ENCODE results near the gene OR2T34. TPM values are rescaled to one million over a fixed set of nuclear protein-coding genes. Genes with fewer than 3 reads are reported as not detected.

OR2T34 gene
- total RNA-seq, 4 donors from 2014 or later, result not detected

DNA sequence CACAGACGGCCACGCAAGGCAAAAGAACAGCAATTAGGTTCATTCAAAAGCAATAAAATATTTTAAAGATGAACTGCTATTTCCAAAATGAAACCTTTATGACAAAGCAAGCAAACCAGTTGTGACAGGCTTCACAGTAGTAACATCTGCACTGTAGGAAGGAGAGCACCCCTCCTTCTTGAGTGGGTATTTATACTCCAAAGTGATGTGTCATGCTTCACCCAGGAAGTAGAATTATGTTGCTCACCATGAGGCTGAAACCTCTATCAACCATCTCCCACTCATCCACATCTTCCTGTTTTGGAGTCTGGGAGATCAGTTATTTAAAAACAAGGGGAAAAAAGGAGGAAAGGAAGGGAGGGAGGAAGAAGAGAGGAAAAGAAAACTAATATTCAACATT is 22.1 kb upstream of the OR2T34 start:
- Histone ChIP-seq H3K4me1 (no peaks in the 10 kb centered on the region), H3K27ac (no peak overlapping the region), H3K4me3 (no peak overlapping the region), H3K36me3 (no peaks in the 10 kb centered on the region), H3K27me3 (no peaks in the 10 kb centered on the region), H3K9me3 (no peaks in the 10 kb centered on the region)
- DNase-seq, result no peak
- no peak for TF ChIP-seq CTCF (IDR thresholded peaks at IDR 0.05)
- TF ChIP-seq POLR2A (IDR thresholded peaks at IDR 0.05), result no peak
- intact Hi-C loops (cut with DNase I; ENCODE audit: low total_unique reads), result no loop called here

DNA sequence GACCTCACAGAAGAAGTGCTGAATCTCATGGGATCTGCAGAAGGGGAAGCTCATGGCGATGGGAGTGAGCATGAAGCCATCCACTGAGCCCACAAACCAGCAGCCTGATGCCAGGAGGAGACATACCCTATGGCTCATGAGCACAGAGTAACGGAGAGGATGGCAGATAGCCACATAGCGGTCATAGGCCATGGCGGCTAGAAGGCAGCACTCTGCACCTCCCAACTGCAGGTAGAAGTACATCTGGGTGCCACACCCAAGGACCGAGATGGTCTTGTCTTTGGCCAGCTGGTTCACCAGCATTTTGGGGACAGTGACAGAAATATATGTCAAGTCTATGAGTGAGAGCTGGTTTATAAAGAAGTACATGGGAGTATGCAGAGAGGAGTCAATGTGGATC is 18.7 kb upstream of the OR2T34 start:
- intact Hi-C loops (cut with DNase I; ENCODE audit: low total_unique reads), result no loop called here
- H3K27ac ChIP-seq, result no peak overlapping the region
- H3K36me3 ChIP-seq, result no peaks in the 10 kb centered on the region
- no peaks in the 10 kb centered on the region for H3K27me3 ChIP-seq
- H3K4me3 ChIP-seq, result no peak overlapping the region
- H3K4me1 ChIP-seq, result no peaks in the 10 kb centered on the region
- no peak for DNase-seq
- no peaks in the 10 kb centered on the region for H3K9me3 ChIP-seq
- no peak for TF ChIP-seq POLR2A (IDR thresholded peaks at IDR 0.05)

- Histone ChIP-seq H3K4me1 (no peaks in the 10 kb centered on the region), H3K27ac (no peak overlapping the region), H3K4me3 (no peak overlapping the region), H3K27me3 (no peaks in the 10 kb centered on the region), H3K9me3 (no peaks in the 10 kb centered on the region), H3K36me3 (no peaks in the 10 kb centered on the region)
- TF ChIP-seq POLR2A (IDR thresholded peaks at IDR 0.05) (no peak), CTCF (IDR thresholded peaks at IDR 0.05) (no peak)
- DNase-seq, result no peak
- intact Hi-C loops (cut with DNase I; ENCODE audit: low total_unique reads), result no loop called here
These were observed 18.1 kb upstream of the OR2T34 start for GRCh38 chr1:248592655-248593054.

- Histone ChIP-seq H3K36me3 (no peaks in the 10 kb centered on the region), H3K9me3 (no peaks in the 10 kb centered on the region), H3K27me3 (no peaks in the 10 kb centered on the region), H3K4me1 (no peaks in the 10 kb centered on the region), H3K4me3 (no peak overlapping the region), H3K27ac (no peak overlapping the region)
- no peak for TF ChIP-seq CTCF (IDR thresholded peaks at IDR 0.05)
- TF ChIP-seq POLR2A (IDR thresholded peaks at IDR 0.05), result no peak
- no peak for DNase-seq
- intact Hi-C loops (cut with DNase I; ENCODE audit: low total_unique reads), result no loop called here
These were observed 15.5 kb upstream of the OR2T34 start for GRCh38 chr1:248590055-248590454.

GRCh38 chr1:248589334-248589733 is 14.8 kb upstream of the OR2T34 start:
- Histone ChIP-seq H3K4me1 (no peaks in the 10 kb centered on the region), H3K27me3 (no peaks in the 10 kb centered on the region), H3K9me3 (no peaks in the 10 kb centered on the region), H3K36me3 (no peaks in the 10 kb centered on the region), H3K4me3 (no peak overlapping the region), H3K27ac (no peak overlapping the region)
- intact Hi-C loops (cut with DNase I; ENCODE audit: low total_unique reads), result no loop called here
- TF ChIP-seq CTCF (IDR thresholded peaks at IDR 0.05), result no peak
- TF ChIP-seq POLR2A (IDR thresholded peaks at IDR 0.05), result no peak
- DNase-seq, result no peak

DNA sequence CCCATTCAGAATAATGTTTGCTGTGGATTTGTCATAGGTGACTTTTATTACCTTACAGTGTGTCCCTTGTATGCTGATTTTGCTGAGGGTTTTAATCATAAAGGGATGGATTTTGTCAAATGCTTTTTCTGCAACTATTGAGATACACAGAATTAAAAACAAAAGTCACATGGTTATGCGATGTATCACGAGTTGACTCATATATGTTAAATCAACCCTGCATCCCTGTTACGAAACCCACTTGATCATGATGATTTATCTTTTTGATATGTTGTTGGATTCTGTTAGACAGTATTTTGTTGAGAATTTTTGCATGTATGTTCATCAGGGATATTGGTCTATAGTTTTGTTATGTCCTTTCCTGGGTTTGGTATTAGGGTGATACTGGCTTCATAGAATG is 10.7 kb upstream of the OR2T34 start:
- TF ChIP-seq POLR2A (IDR thresholded peaks at IDR 0.05) (no peak), CTCF (IDR thresholded peaks at IDR 0.05) (no peak)
- no peak for DNase-seq
- Histone ChIP-seq H3K27me3 (no peaks in the 10 kb centered on the region), H3K36me3 (no peaks in the 10 kb centered on the region), H3K4me3 (no peak overlapping the region), H3K4me1 (no peaks in the 10 kb centered on the region), H3K9me3 (no peaks in the 10 kb centered on the region), H3K27ac (no peak overlapping the region)
- intact Hi-C loops (cut with DNase I; ENCODE audit: low total_unique reads), result no loop called here

Data from uterus (tissue), 4 donors.